GM13977 (cell line): ENCODE measurements around the gene POLR2C.

Experiments
- DNase-seq: peaks from one replicate; pipeline ENCODE4 v3.0.0; 2012; ENCODE audit warnings: low spot score
- in situ Hi-C: fragments of 300-500 bp; cut with MboI; formaldehyde crosslinking; loops from one replicate; pipeline ENCODE4 v1.12.0; 2022; ENCODE audit warnings: low sequenced_read_pairs, low pct_unique_long_range_greater_than_20kb, mixed read lengths, inconsistent platforms; ENCODE audit not compliant: unreplicated experiment
- TF ChIP-seq, protein P1 (sequence below): IDR thresholded peaks from 2 replicates; pipeline ENCODE4 v1.5.1; 2012; ENCODE audit warnings: mild to moderate bottlenecking, control low read depth; ENCODE audit not compliant: insufficient read depth; ENCODE audit errors: extremely low read depth, missing control alignments

The POLR2C gene

GRCh38 chr16:57423152-57423551 lies 39.3 kb upstream of the POLR2C start:
- TF ChIP-seq, protein P1, sequence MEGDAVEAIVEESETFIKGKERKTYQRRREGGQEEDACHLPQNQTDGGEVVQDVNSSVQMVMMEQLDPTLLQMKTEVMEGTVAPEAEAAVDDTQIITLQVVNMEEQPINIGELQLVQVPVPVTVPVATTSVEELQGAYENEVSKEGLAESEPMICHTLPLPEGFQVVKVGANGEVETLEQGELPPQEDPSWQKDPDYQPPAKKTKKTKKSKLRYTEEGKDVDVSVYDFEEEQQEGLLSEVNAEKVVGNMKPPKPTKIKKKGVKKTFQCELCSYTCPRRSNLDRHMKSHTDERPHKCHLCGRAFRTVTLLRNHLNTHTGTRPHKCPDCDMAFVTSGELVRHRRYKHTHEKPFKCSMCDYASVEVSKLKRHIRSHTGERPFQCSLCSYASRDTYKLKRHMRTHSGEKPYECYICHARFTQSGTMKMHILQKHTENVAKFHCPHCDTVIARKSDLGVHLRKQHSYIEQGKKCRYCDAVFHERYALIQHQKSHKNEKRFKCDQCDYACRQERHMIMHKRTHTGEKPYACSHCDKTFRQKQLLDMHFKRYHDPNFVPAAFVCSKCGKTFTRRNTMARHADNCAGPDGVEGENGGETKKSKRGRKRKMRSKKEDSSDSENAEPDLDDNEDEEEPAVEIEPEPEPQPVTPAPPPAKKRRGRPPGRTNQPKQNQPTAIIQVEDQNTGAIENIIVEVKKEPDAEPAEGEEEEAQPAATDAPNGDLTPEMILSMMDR: no peak
- in situ Hi-C loops: loop anchor here (25.0 kb wide), 1 partner anchor 336 kb away; the partner anchor contains the start of gene CPNE2

GRCh38 chr16:57424583-57424982 lies 37.9 kb upstream of the POLR2C start:
- TF ChIP-seq, protein P1: no peak
- in situ Hi-C loops: loop anchor here (25.0 kb wide), 1 partner anchor 337 kb away; the partner anchor contains the start of gene CPNE2
- DNase-seq: no peak

More at GRCh38 chr16:57423152-57423551, 39.3 kb upstream of the POLR2C start:
- DNase-seq: no peak

DNA sequence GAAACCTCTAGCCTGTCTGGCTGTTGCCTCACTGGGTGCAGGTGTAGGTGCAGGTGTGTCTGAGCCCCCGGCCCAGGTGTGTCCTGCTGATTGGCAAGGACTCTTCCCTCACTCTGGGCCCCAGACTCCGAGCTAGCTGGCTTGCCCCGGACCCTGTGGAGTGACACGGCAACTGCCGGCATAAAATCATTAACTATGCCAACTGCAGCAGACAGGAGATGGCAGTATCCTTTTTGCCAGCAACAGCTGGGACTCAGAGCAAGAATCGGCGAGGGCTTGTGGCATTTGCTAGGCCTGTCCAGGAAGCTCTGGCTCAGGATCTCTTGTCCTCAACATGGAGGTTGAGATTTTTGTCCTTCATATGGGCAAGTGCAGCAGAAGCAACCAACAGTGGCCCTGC lies 36.1 kb upstream of the POLR2C start:
- in situ Hi-C loops: no loop called here
- TF ChIP-seq, protein P1: no peak
- DNase-seq: no peak

DNA sequence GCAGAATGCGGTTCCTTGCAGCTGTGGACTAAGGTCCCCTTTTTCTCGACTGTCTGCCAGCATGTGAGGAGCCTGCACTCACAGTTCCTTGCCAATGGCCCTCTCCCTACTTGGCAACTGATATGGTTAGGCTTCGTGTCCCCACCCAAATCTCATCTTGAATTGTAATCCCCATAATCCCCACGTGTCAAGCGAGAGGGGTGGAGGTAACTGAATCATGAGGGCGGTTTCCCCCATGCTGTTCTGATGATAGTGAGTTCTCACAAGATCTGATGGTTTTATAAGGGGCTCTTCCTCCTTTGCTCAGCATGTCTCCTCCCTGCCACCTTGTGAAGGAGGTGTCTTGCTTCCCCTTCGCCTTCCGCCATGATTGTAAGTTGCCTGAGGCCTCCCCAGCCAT lies 35.2 kb upstream of the POLR2C start:
- in situ Hi-C loops: no loop called here
- TF ChIP-seq, protein P1: no peak
- no peak for DNase-seq

DNA sequence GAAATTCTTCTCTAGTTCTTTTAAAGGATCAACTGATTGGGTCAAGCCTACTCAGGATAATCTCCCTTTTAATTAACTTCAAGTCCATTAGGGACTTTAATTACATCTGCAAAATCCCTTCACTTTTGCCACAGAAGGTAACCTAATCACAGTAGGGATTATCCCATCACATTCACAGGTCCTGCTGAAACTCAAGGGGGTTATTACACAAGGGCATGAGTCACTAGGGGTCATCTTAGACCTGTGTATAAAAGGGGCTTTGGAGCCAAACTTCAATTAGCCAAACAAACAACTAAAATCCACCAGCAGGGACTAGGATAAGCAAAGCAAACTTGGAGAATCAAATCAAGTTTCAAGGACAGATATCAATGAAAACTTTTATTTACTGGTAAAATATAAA lies 34.7 kb upstream of the POLR2C start:
- in situ Hi-C loops: no loop called here
- no peak for DNase-seq
- TF ChIP-seq, protein P1: no peak

- in situ Hi-C loops: no loop called here
- DNase-seq: no peak
- TF ChIP-seq, protein P1: no peak
Measured at GRCh38 chr16:57430955-57431354, 31.5 kb upstream of the POLR2C start.

- in situ Hi-C loops: no loop called here
- no peak for DNase-seq
- TF ChIP-seq, protein P1: no peak
Measured at GRCh38 chr16:57432505-57432904, 30.0 kb upstream of the POLR2C start.
